Activated T-cell treated with anti-CD3 and anti-CD28 coated beads, Interleukin-2, amount 50 U/mL, for 72 hours (primary cell): Measurements from ENCODE around the gene OPN1LW. TPM values are rescaled to one million over a fixed set of nuclear protein-coding genes. Genes with fewer than 3 reads are reported as not detected.

Experiments used
- ATAC-seq, 2 donors: fragments of 150-1000 bp; cut with Tn5 transposase; replicated peaks in 1 of 2; 2 replicates each; pipeline ENCODE4 v1.10.0; 2021; ENCODE audit warnings: moderate library complexity in 2 of 2, mild to moderate bottlenecking in 1 of 2
- DNase-seq, 2 donors: peaks; one replicate each; pipeline ENCODE4 v3.0.0; 2021 to 2022; ENCODE audit warnings: mixed read lengths in 1 of 2
- H3K27ac Mint-ChIP-seq: one replicate; pipeline ENCODE4 v1.8.0; 2022; ENCODE audit warnings: mild to moderate bottlenecking, moderate library complexity, mixed read lengths
- H3K27me3 Mint-ChIP-seq: one replicate; pipeline ENCODE4 v1.8.0; 2022; ENCODE audit warnings: low read depth, mixed read lengths
- H3K36me3 Mint-ChIP-seq, 2 donors: one replicate each; pipeline ENCODE4 v1.8.0; 2022; ENCODE audit warnings: mixed read lengths in 2 of 2, mild to moderate bottlenecking in 1 of 2; ENCODE audit not compliant: insufficient read depth in 2 of 2
- H3K4me1 Mint-ChIP-seq: one replicate; pipeline ENCODE4 v1.8.0; 2022; ENCODE audit warnings: low read depth, mixed read lengths
- H3K4me3 Mint-ChIP-seq, 2 donors: one replicate each; pipeline ENCODE4 v1.8.0; 2022; ENCODE audit warnings: mild to moderate bottlenecking in 2 of 2, mixed read lengths in 2 of 2, moderate library complexity in 2 of 2
- H3K9me3 Mint-ChIP-seq, 2 donors: one replicate each; pipeline ENCODE4 v1.8.0; 2022; ENCODE audit warnings: mixed read lengths in 2 of 2
- total RNA-seq, 2 donors: library from RNA; stranded (reverse); gene quantifications; one replicate each; pipeline ENCODE4 v1.2.3, GENCODE V29; 2022

The OPN1LW gene
- total RNA-seq, 2 donors from 2014 or later: not detected

DNA sequence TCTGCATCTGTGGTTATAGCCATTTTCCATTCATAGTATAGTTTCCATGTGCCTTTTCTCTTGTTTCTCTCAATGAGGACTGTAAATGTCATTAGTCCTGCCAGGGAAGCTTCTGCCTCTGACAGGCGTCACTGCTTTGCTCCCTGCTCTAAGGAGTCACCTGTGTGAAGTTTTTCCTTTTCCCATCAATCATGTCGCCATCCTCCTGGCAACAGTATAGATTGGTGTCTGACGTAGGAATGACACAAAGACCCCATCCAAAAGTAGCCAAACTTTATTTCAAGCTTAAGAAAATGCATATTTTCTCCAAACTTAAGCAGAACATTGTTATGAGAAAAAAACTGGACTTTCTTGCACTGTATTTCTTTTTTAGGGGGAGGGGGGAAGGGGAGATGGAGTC, 23.5 kb upstream of the OPN1LW start:
- no peaks in the 10 kb centered on the region for H3K9me3 Mint-ChIP-seq
- H3K27me3 Mint-ChIP-seq: peaks cover 20% of the 10 kb centered on the region
- DNase-seq (no peak), ATAC-seq (no peak)
- H3K27ac Mint-ChIP-seq: no peak overlapping the region
- H3K36me3 Mint-ChIP-seq: peaks cover 0 to 2% of the 10 kb centered on the region in 2 donors
- H3K4me1 Mint-ChIP-seq: peaks cover 10% of the 10 kb centered on the region
- H3K4me3 Mint-ChIP-seq: no peak overlapping the region

DNA sequence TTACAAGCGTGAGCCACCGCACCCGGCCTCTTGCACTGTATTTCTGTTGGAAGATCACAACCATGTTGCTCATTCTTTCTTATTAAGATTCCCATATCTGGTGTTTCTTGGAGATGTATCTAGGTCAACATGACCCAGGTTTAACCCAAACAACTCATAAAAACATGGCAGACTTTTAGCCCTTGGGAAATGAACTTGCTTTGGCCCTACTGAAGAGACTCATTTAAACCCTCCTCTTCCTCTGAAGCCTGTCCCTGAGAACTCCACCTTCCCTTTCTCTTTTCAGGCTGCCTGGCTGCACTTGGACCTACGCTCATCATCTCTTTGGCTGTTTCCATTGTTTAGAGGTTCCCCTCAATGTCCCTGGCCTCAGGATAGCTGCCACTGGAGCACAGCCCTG, 22.8 kb upstream of the OPN1LW start:
- no peak overlapping the region for H3K4me3 Mint-ChIP-seq
- peaks cover 14% of the 10 kb centered on the region for H3K27me3 Mint-ChIP-seq
- H3K4me1 Mint-ChIP-seq: peaks cover 10% of the 10 kb centered on the region
- H3K36me3 Mint-ChIP-seq: peaks cover 0 to 2% of the 10 kb centered on the region in 2 donors
- no peak for ATAC-seq
- no peaks in the 10 kb centered on the region for H3K9me3 Mint-ChIP-seq
- no peak for DNase-seq
- no peak overlapping the region for H3K27ac Mint-ChIP-seq

DNA sequence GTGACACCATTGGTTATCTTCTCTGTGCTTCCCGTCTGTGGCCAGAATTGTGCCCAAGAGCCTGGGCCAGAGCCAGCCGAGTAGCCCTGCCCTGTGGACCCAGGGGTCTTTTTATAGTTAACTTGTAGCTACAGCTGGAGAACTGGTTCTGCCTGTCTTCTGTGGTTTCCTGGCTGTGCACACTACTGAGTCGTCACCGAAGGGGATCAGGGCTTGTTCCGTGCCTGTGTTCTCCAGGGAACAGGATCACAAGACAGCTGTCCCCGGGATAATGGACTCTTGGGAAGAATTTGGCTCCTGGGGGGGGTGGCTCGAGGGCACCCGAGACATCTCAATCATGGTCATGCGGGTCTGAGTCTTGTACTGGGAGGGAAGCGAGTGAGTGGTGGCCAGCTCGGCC, 22.1 kb upstream of the OPN1LW start:
- H3K4me3 Mint-ChIP-seq: no peak overlapping the region
- DNase-seq: no peak
- peaks cover 10% of the 10 kb centered on the region for H3K4me1 Mint-ChIP-seq
- ATAC-seq: no peak
- H3K27ac Mint-ChIP-seq: no peak overlapping the region
- peaks cover 0 to 2% of the 10 kb centered on the region in 2 donors for H3K36me3 Mint-ChIP-seq
- H3K9me3 Mint-ChIP-seq: no peaks in the 10 kb centered on the region
- peaks cover 12% of the 10 kb centered on the region for H3K27me3 Mint-ChIP-seq

DNA sequence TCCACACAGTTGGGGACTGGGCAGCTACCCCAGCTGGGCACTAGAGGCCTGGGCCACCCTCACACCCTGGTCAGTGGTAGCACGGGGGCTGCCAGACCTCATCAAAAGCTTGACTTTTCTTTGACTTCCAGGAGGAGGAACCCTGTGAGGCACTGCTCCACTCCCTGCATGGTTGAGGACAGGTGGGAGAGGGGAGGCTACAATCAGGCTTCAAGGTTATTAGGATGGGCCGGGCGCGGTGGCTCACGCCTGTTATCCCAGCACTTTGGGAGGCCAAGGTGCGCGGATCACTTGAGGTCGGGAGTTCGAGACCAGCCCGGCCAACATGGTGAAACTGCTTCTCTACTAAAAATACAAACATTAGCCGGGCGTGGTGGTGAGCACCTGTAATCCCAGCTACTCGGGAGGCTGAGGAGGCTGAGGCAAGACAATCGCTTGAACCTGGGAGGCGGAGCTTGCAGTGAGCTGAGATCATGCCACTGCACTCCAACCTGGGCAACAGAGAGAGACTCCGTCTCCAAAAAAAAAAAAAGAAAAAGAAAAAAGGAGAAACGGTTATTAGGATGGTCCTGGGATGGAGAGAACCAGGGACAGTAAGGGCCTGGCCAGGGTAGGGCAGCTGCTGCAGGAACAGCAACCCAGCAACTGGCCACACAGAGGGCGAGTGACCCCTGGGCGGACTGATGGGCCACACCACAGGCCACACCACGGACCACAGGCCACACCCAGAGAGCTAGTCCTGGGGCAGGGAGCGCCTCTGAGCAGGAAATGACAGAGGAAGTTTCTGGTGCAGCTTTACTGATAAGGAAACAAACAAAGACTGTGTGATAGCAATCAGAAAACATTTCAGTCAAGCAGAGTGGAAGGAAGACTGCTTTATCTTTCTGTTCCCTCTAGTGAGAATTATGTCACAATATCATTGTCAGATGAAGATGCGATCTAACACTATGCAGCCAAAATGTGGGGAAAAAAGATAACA, 20.5 kb upstream of the OPN1LW start:
- Mint-ChIP-seq H3K9me3 (no peaks in the 10 kb centered on the region), H3K27ac (peak overlapping the region; percentile 45), H3K4me1 (peaks cover 10% of the 10 kb centered on the region), H3K36me3 (peaks cover 0 to 2% of the 10 kb centered on the region in 2 donors), H3K27me3 (peaks cover 13% of the 10 kb centered on the region), H3K4me3 (peak overlapping the region; percentile 42 to 62)
- ATAC-seq: peak; percentile 61 to 75
- peak; percentile 21 to 37 for DNase-seq

DNA sequence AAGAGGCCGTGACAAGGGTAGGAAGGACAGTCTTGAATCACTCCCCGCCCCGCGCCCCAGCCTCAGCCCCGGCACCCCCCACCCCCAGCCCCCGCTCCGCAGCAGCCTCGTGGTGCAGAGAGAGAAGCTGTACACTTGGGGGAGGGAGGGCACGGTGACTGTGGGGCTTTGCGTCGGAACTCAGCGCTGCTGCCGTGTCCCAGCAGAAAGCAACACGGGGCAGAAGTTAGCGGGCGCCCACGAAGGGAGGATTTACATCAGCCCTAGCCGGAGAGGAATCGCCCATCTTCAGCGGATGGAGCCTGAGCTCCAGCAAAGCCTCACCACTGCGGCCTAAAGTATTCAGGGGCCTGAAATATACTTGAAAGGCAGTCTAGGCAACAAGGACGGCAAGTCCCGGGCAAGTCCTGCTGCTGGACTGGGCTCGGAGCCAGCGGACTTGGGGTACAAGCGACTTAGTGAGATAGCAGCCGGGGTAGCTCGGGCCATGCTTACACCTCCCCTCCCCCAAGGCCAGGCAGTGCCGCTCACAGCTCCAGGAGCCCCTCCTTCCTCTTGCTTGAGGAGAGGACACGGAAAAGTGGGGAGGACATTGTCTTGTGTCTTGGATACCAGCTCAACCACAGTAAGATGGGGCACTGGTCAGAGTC, 18.5 kb upstream of the OPN1LW start:
- peaks cover 13% of the 10 kb centered on the region for H3K27me3 Mint-ChIP-seq
- DNase-seq (no peak), ATAC-seq (no peak)
- H3K4me1 Mint-ChIP-seq: peaks cover 10% of the 10 kb centered on the region
- no peaks in the 10 kb centered on the region for H3K9me3 Mint-ChIP-seq
- H3K27ac Mint-ChIP-seq: no peak overlapping the region
- H3K4me3 Mint-ChIP-seq: peak overlapping the region in 1 of 2 donors; percentile 20
- H3K36me3 Mint-ChIP-seq: no peaks in the 10 kb centered on the region

DNA sequence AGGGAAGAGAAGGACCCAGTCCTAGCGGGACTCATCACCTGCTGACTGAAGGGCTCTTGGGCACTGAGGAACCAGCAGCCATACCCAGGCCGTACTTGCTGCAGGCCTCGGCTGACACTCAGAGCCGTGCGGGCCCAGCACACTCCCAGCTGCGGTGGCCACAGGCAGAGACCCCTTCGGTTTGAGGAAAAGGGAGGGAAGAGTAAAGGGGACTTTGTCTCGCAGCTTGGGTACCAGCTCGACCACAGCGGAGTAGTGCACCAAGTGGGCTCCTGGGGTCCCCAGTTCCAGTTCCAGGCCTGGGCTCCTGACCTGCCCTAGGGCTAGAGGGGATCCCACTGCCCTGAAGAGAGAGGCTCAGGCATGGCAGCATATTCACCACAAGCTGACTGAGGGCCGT, 17.9 kb upstream of the OPN1LW start:
- Mint-ChIP-seq H3K27me3 (peaks cover 12% of the 10 kb centered on the region), H3K9me3 (no peaks in the 10 kb centered on the region), H3K4me1 (peaks cover 10% of the 10 kb centered on the region), H3K4me3 (no peak overlapping the region), H3K36me3 (no peaks in the 10 kb centered on the region), H3K27ac (no peak overlapping the region)
- ATAC-seq (no peak), DNase-seq (no peak)

DNA sequence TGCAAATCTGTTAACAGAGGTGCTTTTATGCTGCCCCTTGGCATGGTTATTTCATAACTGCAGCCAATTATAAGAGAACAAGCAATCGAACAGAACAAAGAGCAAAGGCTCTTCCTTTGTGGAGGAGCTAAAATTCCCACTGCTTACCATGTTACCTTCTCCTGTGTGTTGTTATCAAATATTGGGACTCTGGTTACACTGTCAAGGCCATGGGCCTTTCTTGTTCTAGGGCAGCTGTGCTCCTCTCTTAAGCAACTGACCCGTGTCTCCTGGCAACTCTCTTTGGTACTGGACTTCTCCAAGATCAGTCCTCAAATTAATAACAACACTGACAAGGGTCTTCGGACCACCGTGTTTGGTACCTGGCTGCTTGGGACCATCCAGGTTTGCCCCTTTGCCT, 12.1 kb upstream of the OPN1LW start:
- Mint-ChIP-seq H3K9me3 (no peaks in the 10 kb centered on the region), H3K36me3 (no peaks in the 10 kb centered on the region), H3K4me3 (no peak overlapping the region), H3K27ac (no peak overlapping the region), H3K4me1 (peaks cover 19% of the 10 kb centered on the region), H3K27me3 (peaks cover 21% of the 10 kb centered on the region)
- ATAC-seq (no peak), DNase-seq (no peak)

DNA sequence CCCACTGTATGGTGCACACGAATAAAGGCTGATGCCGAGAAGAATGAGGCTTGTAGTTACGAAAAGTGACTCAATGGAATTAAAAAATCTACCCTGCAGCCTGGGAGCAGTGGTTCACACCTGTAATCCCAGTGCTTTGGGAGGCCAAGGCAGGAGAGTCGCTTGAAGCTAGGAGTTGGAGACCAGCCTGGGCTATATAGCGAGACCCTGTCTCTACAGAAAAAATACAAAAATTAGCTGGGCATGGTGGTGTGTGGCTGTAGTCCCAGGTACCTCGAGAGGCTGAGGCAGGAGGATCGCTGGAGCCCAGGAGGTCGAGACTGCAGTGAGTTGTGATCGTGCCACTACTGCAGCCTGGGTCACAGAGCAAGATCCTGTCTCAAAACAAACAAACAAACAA, 11.7 kb upstream of the OPN1LW start:
- ATAC-seq: no peak
- Mint-ChIP-seq H3K4me3 (no peak overlapping the region), H3K27ac (no peak overlapping the region), H3K27me3 (peaks cover 19% of the 10 kb centered on the region), H3K9me3 (no peaks in the 10 kb centered on the region), H3K36me3 (no peaks in the 10 kb centered on the region), H3K4me1 (peaks cover 24% of the 10 kb centered on the region)
- DNase-seq: no peak

DNA sequence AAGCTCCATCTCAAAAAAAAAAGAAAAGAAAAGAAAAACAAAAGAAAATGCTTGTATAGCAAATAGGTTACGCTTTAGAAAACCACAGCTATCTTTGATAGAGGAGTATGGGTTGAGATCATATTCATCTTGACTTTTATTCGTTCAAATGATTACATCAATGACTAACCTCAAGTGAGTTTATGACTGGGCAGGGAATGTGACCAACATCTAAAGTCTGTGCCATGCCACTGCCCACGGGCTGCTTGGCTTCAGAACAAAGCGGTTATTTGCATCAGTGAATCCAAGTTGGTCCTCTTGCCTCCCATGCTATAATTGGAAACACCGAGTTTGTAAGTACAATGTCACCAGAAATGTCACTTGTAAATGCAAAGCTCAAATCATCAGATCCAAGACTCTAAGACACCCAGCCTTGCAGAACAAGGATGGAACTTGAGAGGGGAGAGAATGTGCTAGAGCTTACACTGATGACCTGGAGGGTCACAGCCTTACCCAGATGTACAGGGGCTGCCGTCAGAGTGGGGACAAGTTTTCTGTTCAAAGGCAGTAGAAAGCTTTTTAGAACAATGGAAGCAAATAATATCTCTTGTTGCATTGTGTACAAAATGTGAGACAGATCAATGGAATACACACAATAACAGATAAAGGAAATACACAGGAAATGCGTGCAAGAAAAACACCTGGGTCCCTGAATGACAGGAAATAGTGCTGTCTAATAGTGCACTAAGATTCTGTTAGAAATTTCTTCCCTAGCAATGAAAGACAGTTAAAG, 8.4 kb upstream of the OPN1LW start:
- DNase-seq (peak; percentile 17 to 32), ATAC-seq (peak; percentile 76 to 86)

DNA sequence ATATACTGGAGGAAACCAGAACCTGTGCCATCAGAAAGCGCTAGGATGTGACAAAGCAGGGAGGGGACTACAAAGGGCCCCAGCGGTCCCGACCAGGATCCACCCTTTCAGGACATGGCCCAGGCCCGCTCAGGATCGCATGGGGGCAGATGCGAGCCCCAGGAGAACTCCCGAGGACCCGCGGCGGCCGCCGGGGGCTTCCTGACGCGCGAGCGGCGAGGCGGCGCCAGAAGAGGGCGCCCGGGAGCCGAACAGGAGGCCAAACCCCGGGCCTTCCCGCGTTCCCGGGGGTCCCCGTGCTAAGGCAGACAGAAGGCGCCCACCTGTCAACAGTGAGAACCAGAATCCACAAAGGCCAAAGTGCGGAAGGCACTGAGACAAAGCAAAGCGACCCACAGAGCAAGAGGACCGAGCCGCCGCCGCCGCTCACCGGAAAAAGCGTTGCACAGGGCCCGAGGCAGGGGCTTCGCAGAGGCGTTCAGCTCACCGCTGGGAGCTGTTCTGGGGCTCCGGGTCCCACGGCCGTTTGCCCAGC, 7.3 kb upstream of the OPN1LW start:
- peaks cover 25% of the 10 kb centered on the region for H3K4me1 Mint-ChIP-seq
- peak; percentile 75 to 77 for DNase-seq
- peak overlapping the region; percentile 74 to 92 for H3K4me3 Mint-ChIP-seq
- ATAC-seq: peak; percentile 78 to 80
- peak overlapping the region; percentile 84 for H3K27ac Mint-ChIP-seq
- no peaks in the 10 kb centered on the region for H3K36me3 Mint-ChIP-seq
- H3K9me3 Mint-ChIP-seq: no peaks in the 10 kb centered on the region
- H3K27me3 Mint-ChIP-seq: peaks cover 21% of the 10 kb centered on the region

More for the DNA sequence above, 8.4 kb upstream of the OPN1LW start:
- H3K27me3 Mint-ChIP-seq: peaks cover 21% of the 10 kb centered on the region
- H3K27ac Mint-ChIP-seq: peak overlapping the region; percentile 7
- no peaks in the 10 kb centered on the region for H3K36me3 Mint-ChIP-seq
- H3K4me3 Mint-ChIP-seq: peak overlapping the region; percentile 74 to 92
- no peaks in the 10 kb centered on the region for H3K9me3 Mint-ChIP-seq
- H3K4me1 Mint-ChIP-seq: peaks cover 25% of the 10 kb centered on the region

DNA sequence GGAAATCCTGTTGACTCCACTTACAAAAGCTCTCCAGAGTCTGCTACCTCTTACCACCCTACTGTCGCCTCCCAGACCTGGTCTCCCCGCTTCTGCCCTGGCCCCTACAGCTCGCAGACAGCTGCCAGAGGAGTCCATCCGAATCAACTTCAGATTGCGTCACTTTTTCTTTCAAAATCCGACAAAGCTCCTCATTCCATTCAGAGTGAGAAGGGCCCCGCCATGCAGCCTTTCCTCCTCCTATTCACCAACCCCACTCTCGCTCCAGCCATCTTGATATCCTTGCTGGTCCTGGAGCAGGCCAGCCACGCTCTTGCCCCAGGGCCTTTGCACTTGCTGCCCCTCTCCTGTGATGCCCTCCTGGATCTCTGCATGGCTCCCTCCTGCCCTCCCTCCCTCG, 5.2 kb upstream of the OPN1LW start:
- DNase-seq (no peak), ATAC-seq (no peak)
- Mint-ChIP-seq H3K9me3 (no peaks in the 10 kb centered on the region), H3K4me3 (no peak overlapping the region), H3K27me3 (peaks cover 21% of the 10 kb centered on the region), H3K27ac (no peak overlapping the region), H3K4me1 (peaks cover 25% of the 10 kb centered on the region), H3K36me3 (no peaks in the 10 kb centered on the region)

DNA sequence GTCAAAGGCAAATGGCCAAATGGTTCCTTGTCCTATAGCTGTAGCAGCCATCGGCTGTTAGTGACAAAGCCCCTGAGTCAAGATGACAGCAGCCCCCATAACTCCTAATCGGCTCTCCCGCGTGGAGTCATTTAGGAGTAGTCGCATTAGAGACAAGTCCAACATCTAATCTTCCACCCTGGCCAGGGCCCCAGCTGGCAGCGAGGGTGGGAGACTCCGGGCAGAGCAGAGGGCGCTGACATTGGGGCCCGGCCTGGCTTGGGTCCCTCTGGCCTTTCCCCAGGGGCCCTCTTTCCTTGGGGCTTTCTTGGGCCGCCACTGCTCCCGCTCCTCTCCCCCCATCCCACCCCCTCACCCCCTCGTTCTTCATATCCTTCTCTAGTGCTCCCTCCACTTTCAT, 3.8 kb upstream of the OPN1LW start:
- no peaks in the 10 kb centered on the region for H3K36me3 Mint-ChIP-seq
- no peak for DNase-seq
- ATAC-seq: no peak
- H3K4me1 Mint-ChIP-seq: peaks cover 22% of the 10 kb centered on the region
- H3K27ac Mint-ChIP-seq: no peak overlapping the region
- peaks cover 16% of the 10 kb centered on the region for H3K27me3 Mint-ChIP-seq
- H3K4me3 Mint-ChIP-seq: no peak overlapping the region
- no peaks in the 10 kb centered on the region for H3K9me3 Mint-ChIP-seq
